ENCODE measurements around the gene PPP2R2D. TPM values are rescaled to one million over a fixed set of nuclear protein-coding genes. Genes with fewer than 3 reads are reported as not detected.
A peak's percentile ranks its signal among the peaks of the same experiment; 100 is the strongest.
"Not testable (repeated sequence)": the region's sequence is repeated elsewhere in the genome, so short reads cannot be mapped to it uniquely, and the experiment has no call there.

The PPP2R2D gene
- polyA plus RNA-seq, 4 donors = 38.5 to 53.4 (median 41.8) TPM

- no peak for DNase-seq (ENCODE audit: low read depth in 4 of 4, low spot score in 2 of 4)
These were observed 34.1 kb upstream of the PPP2R2D start for GRCh38 chr10:131866673-131867072.

DNA sequence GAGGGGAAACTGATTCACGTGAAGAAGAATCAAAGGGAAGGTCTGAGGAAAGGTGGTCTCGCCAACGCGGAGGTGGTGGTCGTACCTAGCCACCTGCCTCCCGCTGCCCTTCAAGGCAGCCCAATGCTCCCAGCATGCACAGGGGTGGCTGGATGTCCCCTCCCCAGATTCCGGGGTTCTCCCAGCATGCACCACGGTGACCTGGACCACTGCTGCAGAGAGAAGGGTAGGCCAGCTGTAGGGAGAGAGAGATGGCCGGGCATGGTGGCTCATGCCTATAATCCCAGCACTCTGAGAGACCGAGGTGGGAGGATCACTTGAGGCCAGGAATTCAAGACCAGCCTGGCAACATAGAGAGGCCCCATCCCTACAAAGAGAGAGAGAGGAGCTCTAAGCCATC, 32.4 kb upstream of the PPP2R2D start:
- DNase-seq (ENCODE audit: low read depth in 4 of 4, low spot score in 2 of 4) = no peak

DNA sequence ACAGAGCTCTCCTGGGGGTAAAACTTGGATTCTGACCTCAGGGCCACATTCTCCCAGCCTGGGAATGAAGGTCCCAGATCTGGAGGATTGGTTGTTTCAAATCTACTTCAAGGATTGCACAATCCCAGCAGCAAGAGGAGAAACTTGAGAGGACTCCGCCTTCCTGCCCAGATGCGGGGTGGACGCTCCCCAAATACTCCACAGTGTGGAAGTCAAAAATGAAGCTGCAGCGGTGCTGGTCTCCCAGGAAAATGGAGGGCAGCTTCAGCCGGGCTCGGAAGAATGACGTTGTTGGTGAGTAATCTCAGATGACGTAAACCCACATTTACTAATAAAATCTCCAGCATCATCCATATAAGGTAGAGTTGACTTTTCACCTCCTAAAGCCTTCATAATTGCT, 31.5 kb upstream of the PPP2R2D start:
- no peak for DNase-seq (ENCODE audit: low read depth in 4 of 4, low spot score in 2 of 4)

DNA sequence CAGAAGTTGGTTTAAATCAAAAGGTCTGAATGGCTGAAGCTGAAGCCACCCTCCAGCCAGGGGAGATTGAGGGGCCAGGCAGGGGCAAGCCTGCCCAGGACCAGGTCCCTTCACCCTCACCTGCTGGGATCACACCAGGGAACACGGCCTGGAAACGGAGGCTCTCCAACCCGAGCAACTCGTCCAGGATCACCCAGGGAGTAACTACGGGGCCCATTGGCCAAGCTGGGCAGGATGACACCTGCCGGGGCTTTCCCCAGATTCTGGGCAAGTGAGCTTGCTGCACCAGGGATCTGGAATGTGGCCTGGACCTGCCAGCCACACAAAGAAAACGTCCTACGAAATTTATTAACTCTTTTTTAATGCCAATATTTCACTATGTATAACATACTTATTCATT, 30.4 kb upstream of the PPP2R2D start:
- DNase-seq (ENCODE audit: low read depth in 4 of 4, low spot score in 2 of 4) = no peak

DNA sequence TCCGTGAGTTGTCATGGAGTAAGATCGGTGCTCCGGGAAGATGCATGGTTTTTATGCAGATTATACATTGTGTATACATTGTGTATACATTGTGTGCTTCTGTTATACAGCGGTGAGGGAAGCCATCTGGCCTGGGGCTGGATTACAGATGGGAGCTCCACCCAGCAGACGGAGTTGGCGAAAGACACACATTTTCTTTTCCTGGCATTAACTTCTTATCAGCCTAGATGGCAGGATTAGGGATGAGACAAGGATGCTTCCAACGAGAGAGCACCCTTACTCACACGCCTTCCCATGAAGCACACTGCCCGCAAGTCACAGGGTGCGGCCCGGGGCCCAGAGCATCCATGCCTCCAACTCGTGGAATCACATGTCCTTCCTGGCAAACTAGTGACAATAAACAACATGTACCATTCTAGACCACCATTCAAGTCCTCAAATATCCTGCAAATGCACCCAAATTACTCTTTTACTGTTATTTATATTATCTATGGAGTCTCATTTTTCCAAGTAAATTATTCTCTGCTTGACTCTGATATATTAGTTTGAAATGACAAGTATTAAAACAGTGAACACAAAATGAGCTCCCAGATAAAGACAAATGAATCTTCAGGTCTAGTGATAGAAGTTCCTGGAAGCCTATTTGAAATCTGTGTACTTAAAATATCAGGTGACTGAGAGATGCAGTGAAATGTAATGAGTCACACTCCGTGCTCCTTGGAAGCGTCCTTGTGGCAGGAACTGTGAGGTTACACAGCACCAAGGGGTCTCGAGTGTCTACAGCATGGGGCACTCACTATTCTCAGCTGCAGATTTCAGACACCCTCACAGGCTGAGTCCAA, 29.8 kb upstream of the PPP2R2D start:
- DNase-seq (ENCODE audit: low read depth in 4 of 4, low spot score in 2 of 4) = no peak

- DNase-seq (ENCODE audit: low read depth in 4 of 4, low spot score in 2 of 4) = no peak
These were observed 29.2 kb upstream of the PPP2R2D start for GRCh38 chr10:131871673-131872005.

GRCh38 chr10:131872011-131872826, 28.6 kb upstream of the PPP2R2D start:
- DNase-seq (ENCODE audit: low read depth in 4 of 4, low spot score in 2 of 4) = no peak

DNA sequence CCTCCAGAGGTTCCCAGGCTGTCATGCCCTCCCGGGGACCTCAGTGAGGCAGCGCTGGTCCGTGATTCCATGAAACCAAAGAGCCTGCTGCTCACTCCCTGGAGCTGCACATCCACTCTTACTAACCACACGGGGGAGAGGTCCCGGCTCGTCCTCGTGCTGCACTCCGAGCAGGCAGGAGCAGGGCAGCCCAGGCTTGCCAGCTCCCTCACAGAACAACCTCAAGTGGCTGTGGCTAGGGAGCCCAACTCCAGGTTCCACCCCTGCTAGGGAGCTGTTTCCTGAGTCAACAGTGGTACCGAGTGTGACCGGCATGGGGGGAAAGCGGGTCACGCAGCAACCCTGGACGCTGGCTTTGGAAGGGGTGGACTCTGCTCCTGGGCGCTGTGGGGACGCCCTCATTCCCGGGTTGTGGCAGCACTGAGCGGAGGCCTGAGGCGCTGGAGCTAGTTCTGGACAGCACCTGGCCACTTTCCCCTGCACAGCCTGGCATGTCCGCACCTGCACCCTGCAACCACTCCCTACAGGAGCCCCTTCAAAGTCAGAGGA, 27.9 kb upstream of the PPP2R2D start:
- DNase-seq (ENCODE audit: low read depth in 4 of 4, low spot score in 2 of 4) = no peak

- peak in 3 of 4 donors; percentile 72 to 83 (median 72) for DNase-seq (ENCODE audit: low read depth in 4 of 4, low spot score in 2 of 4)
These were observed 25.8 kb upstream of the PPP2R2D start for GRCh38 chr10:131874991-131875451.

GRCh38 chr10:131875501-131875900, 25.3 kb upstream of the PPP2R2D start:
- DNase-seq (ENCODE audit: low read depth in 4 of 4, low spot score in 2 of 4) = no peak

GRCh38 chr10:131876017-131876416, 24.8 kb upstream of the PPP2R2D start:
- no peak for DNase-seq (ENCODE audit: low read depth in 4 of 4, low spot score in 2 of 4)

GRCh38 chr10:131876508-131876907, 24.3 kb upstream of the PPP2R2D start:
- peak in 1 of 4 donors; percentile 25 for DNase-seq (ENCODE audit: low read depth in 4 of 4, low spot score in 2 of 4)

GRCh38 chr10:131880016-131880590, 20.7 kb upstream of the PPP2R2D start:
- DNase-seq (ENCODE audit: low read depth in 4 of 4, low spot score in 2 of 4) = no peak

- DNase-seq (ENCODE audit: low read depth in 4 of 4, low spot score in 2 of 4) = no peak
These were observed 19.5 kb upstream of the PPP2R2D start for GRCh38 chr10:131881104-131881880.

DNA sequence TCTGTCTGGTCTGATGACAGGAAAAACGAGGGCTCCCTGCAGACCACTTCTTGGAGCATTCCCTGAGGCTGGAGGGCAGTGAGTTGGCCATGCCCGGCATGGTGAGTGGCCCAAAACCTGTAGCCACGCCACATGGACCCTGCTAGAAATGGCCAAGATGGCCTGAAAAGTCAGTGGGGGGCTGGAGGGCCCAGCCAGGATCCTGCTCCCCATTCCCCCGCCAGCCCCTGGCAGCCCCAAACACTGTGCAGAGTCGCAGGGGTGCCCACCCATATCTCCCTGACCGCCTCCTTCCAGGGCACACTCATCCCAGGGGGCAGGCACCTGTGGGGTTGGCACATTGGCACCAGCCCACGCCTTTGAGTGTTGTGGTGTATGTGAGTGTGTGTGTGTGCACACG, 18.7 kb upstream of the PPP2R2D start:
- no peak for DNase-seq (ENCODE audit: low read depth in 4 of 4, low spot score in 2 of 4)

DNA sequence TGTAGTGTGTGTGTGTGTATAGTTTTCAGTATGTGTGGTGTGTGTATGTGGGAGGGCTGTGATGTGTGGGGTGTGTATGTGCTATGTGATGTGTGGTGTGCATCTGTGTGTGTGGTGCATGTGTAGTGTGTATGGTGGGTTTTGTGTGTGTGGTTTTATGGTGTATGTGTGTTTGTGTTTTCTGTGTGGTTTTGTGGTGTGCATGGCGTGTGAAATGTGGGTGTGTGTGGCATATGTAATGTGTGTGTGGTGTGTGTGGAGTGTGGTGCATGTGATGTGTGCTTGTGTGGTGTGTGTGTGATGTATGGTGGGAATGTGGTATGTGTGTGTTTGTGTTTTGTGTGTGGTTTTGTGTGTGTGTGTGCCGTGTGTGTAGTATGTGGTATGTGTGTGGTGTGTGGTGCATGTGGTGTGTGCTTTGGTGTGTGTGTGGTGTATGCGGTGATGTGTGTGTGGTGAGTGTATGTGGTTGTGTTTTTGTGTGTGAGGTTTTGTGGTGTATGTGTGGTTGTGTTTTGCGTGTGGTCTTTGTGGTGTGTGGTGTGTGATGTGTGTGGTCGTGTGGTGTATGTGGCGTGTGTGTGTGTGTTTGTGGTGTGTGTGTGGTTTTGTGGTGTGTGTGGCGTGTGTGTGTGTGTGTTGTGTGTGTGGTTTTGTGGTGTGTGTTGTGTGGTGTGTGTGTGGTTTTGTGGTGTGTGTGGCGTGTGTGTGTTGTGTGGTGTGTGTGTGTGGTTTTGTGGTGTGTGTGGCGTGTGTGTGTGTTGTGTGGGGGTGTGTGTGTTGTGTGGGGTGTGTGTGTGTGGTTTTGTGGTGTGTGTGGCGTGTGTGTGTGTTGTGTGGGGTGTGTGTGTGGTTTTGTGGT, 18.0 kb upstream of the PPP2R2D start:
- no peak for DNase-seq (ENCODE audit: low read depth in 4 of 4, low spot score in 2 of 4)

DNA sequence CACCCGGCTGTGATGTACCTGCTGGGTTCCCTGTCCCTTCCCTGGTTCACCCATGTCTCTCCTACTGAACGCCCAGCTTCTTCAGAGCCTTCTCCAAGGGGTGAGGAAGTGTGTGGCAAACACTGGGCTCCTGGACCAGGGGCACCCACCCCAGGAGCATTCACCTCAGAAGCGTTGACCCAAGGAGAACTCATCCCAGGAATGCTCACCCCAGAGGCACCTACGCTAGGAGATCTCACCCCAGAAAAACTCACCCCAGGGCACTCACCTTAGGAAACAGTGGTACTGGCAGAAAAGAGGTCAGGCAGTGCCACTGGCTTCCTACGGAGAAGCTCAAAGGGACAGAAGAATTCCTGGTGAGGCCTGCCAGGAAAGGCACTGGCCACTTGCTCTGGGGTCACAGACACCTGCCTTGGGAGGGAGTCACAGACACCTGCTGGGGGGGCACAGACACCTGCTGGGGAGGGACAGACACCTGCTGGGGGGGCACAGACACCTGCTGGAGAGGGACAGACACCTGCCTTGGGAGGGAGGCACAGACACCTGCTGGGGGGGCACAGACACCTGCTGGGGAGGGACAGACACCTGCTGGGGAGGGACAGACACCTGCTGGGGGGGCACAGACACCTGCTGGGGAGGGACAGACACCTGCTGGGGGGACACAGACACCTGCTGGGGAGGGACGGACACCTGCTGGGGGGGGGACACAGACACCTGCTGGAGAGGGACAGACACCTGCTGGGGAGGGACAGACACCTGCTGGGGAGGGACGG, 17.0 kb upstream of the PPP2R2D start:
- DNase-seq (ENCODE audit: low read depth in 4 of 4, low spot score in 2 of 4) = not testable (repeated sequence)

GRCh38 chr10:131885391-131886165, 15.2 kb upstream of the PPP2R2D start:
- peak in 1 of 4 donors; percentile 48 for DNase-seq (ENCODE audit: low read depth in 4 of 4, low spot score in 2 of 4)
